ENCODE data around the gene MKX.
A peak's percentile ranks its signal among the peaks of the same experiment; 100 is the strongest.

The MKX gene, protein sequence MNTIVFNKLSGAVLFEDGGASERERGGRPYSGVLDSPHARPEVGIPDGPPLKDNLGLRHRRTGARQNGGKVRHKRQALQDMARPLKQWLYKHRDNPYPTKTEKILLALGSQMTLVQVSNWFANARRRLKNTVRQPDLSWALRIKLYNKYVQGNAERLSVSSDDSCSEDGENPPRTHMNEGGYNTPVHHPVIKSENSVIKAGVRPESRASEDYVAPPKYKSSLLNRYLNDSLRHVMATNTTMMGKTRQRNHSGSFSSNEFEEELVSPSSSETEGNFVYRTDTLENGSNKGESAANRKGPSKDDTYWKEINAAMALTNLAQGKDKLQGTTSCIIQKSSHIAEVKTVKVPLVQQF

DNA sequence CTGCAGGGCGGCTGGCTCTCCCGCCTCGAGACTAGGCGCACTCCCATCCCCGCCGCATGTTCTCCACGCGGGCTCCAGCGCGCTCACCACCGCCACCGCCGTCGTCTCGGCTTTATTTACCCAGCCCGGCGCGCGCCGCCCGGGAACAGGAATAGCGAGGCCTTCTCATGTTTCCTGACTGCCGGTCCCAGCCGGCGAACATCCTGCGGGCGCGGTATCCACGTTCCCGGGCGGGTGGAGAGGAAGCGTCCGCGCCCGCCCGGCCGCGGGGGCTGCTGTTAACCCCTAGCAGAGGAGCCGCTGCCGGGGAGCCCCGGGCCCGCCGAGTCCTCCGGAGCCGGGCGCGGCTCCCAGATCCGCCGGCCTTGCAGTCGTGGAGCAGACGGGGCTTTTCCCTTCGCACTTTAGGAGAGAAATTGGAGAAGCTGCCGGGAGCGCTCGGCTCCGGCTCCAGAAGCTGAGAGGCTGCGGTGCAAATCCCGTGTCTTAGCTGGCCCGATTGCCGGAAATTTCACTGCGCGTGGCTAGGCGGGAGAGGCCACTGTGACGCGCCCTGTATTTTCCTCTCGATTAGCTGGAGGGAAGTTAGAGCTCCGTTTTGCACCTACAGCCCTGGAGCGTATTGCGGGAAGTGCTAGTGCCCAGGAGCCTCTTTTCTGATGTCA, at the start of gene MKX:
Gene MKX, minus strand, starts transcription at position 88 of the 665 bp plus-strand sequence. CDS start 2,404 bp downstream, outside the sequence.
- peak; percentile 46 to 49 for DNase-seq

DNA sequence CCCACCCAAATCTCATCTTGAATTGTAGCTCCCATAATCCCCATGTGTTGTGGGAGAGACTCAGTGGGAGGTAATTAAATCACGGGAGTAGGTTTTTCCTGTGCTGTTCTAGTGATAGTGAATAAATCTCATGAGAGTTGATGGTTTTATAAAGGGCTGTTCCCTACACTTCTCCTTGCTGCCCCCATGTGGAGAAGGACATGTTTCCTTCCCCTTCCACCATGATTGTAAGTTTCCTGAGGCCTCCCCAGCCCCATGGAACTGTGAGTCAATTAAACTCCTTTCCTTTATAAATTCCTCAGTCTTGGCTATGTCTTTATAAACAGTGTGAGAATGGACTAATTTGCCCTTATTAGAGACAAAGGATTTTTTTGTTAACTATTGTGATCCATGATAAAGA, 48.5 kb upstream of the MKX start:
- DNase-seq = no peak

DNA sequence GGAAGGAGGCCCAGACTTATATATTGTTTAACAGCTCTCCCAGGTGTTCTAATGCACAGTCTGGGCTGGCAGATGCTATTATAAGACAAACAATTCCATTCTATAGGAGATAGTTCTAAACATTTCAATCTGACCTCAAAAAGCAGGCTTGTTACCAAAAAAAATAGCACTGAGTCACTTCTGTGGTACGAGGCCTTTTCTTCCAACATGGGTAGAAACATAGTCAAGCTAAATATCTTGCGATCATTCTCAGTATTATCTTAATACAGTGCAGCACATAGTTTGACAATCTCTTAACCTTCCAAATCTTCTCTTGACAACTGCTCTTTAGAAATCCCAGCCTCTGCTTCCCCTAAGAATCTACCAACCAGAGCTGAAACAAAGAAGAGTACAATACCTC, 46.6 kb upstream of the MKX start:
- DNase-seq = no peak

DNA sequence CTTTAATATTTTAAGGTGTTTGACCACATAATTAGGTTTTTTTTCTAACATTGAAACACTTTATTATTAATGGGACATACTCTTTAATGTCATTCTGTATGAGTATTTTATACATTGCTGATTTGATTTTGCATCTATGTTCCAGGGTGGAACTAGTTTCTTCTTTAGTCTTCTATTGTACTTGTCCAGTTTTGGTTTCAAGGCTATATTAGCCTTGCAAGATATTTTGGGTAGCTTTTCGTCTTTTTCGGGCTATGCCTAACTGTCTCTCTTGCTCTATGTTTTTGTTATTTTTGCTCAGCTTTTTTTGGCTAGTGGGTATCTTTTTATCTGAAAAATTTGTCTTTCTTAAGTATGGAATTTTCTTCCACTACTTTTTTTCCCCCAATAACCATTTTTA, 38.7 kb upstream of the MKX start:
- DNase-seq = no peak

DNA sequence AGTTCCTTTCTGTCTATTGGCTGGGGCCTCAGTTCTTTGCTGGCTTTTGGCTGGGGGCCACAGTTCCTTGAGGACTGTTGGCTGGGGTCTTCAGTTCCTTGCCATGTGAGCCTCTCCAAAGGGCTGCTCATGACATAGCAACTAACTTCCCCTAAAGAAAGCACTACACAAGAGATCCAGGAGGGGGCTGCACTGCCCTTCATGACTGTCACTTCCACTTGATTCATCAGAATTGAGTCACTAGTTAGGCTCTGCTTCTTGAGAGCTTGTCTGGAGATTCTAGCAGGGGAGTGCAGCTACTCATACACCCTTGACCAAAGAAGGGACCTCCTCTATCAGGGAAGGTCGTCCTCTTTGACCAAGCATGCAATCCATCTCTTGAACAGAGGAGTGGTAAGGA, 38.0 kb upstream of the MKX start:
- DNase-seq = peak; percentile 47 to 53

DNA sequence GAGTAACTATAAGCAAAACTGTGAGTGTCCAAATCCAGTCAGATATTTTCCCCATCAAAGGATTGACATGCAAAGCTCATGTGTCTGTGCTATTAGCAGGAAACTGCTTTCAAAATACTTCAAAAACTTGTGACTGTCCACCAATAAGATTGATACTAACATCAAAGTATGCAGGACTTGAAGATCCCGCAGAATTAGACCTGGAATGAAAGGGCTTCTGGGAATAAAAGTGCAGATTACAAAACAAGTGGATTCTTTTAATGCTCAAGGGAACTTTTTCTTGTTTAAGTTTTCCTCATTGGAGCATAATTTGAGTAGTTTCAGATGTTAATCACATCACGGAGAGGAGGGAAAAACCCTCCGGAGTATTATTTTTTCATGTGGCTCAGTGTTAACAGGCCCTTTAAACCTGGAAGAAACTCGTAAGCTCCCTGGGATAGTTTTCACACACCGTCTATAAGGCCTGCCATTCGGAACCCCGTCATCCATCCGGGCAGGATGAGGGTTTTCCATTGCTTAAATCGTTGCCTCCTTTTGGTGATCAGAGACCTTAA, 33.9 kb upstream of the MKX start:
- no peak for DNase-seq

DNA sequence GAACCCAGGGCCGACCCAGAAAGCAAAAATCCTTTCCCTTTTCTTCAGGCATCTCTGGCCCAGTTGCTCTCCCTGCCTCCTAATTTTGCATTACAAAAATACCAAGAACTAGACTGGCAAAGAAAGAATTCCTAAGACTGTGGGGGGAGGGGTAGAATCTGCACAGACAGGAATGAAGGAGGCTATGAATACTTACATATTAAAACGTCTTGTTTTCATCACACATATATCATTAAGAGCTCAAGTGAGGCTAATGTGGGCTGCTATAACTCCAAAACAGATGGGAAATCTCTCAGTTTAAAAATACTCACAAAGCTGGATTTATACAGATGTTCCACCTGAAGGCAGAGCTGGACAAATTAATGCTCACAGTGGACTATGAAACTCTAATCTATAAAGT, 29.2 kb upstream of the MKX start:
- no peak for DNase-seq

DNA sequence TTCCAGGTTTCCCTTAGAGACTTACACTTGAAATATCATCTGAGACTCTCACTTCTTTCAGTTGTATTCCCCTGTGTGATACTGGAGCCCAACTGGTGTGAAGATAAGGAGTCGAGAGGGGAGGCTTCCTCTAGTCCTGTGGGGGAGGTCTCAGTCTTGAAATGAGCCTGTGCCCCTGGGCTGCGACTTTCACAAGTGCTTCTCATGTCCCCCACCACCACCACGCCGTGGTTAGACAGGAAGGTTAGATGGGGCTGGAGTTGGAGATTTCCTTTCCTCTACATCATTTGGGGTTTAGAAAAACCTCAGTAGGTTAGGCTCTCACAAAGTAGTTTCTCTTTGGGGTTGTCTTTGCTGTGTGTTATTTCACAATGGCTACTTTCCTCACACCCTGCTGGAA, 25.6 kb upstream of the MKX start:
- peak; percentile 41 to 47 for DNase-seq

DNA sequence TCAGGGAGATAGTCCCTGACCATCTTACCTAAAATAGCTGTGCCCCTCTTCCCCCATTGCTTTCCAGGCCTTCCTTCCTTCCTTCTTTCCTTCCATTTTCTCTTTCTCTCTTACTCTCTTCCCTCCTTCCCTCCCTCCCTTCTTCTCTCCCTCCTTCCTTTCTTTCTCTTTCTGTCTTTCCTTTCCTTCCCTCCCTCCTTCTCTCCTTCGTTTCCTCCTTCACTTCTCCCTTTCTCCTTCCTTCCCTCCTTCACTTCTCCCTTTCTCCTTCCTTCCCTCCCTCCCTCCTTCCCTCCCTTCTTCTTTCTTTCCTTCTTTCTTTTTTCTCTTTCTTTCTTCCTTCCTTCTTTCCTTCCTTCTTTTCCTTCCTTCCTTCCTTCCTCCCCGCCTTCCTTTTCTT, 24.6 kb upstream of the MKX start:
- DNase-seq = no peak

DNA sequence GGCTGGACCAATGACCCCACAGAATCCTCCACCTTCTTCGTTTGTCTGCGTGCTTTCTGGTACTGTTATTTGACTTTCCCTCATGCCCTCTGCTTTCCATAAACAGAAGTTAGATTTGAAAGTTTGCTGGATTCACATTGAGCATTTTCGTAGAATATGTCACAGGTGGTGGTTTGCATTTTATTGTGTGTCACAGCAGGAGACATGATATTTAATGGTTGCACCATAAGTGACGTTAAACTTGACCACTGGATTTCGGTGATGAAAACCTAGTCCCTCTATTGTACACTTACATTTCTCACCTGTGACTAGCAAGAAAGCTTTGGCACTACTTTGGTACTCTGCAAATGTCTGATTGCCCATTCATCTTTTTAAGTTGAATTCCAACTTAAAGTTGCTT, 15.2 kb upstream of the MKX start:
- DNase-seq = no peak

DNA sequence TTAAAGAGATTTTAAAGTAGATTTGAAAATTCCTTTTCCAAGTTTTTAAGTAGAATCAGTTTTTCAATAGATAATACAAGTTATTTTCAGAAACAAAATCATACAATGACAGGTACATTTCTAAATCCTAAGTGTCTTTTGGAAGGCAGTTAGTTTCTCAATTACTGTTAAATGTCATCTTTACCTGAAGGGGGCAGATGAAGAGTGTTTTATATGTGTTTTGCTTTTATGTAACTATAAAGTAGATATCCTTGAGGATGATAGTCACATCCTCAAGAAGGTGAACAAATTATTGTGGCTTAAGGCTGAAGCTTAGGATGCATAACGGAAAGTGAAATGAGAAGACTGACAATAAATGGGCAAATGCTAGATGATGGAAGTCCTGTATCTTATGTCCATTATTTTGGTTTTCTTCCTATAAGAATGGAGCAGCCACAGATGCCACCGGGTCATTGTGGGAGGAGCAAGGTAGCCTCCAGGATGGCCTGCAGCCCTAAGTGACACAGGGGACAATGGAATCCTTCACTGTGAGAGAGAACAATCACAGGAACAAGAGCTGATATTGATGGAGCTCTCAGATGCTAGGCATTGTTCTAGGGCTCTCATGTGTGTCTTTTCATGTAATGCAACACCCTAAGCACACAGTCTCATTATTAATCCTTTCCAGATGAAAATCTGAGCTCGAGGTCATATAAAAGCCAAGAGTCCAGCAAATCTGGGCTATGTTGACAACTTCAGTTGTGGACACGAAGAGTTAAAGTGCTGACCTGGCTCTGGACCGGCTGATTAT, 14.1 kb upstream of the MKX start:
- DNase-seq = no peak

DNA sequence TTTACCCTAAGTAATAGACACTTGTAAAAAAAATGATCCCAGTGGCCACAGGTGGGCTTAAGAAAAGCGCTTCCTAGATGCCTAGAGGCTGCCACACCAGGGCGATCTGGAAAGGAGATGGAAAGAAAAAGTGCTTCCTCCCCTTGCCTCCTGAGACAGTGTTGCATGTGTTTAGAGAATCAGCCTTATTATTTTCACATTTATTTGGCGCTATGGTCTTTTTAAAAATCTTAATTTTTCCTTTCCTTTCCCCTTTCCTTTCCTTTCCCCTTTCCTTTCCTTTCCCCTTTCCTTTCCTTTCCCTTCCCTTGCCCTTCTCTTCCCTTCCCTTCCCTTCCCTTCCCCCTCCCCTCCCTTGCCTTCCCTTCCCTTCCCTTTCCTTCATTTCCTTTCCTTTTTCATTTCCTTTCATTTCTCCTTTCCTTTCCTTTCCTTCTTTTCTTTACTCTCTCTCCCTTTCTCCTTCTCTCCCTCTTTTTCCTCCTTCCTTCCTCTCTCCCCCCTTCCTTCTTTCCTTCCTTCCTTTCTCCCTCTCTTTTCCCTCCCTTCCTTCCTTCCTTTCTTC, 7.1 kb upstream of the MKX start:
- no peak for DNase-seq

DNA sequence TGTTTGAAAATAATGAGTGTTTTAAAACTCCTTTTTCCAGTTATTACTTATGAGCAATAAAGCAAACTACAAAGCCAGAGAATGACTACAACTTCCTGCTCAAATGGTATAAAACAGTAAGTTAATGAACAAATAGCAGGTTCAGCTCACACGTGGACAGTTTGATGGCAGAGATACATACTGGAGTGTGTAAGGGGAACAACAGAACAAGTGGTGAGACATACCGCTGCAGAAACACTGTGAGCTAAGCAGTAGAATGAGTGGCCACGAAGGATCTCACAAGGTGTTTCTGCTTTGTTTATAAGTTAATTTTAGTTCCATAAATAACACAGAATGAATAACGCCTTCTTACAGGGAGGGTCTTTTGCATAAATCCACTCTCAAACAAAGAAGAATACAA, 3.0 kb upstream of the MKX start:
- DNase-seq = no peak

DNA sequence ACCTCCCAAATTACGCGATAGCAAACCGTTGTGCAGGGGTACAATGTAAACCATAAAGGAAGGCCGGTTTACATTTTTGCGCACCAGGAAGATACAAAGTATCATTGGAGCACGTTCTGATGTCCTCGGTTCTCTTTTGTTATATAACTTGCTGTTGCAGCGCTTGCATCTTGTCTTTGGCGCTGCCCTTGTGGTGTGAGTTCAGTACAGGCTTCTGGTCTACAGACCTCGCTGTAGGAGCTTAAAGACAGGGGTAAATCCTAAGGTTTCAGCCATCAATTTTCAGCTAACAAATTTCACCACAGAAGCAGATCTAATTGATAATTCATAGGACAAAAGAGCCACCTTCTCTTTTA, 1.5 kb upstream of the MKX start:
- peak in 1 of 2 experiments; percentile 19 for DNase-seq

DNA sequence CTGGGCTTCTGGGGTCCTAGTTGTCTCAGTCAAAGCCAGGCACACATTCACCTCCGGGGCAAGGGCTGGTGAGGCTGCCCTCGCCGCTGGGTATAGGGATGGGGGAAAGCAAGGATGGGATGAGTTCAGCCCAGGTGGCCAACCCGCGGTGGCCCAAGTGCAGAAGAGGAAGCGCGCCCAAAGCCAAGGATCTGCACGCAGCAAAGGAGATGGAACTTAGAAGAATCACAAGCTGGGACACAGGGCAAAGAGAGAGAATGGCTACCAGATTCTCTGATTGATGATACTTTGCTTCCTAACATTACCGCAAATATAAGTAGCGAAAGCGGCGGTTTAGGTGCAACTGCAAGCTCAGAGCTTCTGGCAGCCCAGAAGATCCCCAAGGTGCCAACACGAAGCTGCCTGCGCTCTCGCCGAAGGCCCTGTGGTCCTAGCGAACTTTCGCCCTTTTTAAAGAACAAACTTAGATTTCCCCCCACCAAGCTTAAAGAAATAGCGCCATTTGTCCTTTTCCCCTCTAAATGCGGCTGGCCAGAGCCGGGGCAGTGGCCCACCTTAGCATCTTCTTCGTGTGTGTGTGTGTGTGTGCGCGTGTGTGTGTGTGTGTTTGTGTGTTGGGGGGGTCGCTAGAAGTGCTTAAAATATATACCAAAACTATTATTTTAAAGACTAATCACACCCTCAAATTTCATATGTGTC, 927 bp upstream of the MKX start:
- peak; percentile 31 to 39 for DNase-seq

DNA sequence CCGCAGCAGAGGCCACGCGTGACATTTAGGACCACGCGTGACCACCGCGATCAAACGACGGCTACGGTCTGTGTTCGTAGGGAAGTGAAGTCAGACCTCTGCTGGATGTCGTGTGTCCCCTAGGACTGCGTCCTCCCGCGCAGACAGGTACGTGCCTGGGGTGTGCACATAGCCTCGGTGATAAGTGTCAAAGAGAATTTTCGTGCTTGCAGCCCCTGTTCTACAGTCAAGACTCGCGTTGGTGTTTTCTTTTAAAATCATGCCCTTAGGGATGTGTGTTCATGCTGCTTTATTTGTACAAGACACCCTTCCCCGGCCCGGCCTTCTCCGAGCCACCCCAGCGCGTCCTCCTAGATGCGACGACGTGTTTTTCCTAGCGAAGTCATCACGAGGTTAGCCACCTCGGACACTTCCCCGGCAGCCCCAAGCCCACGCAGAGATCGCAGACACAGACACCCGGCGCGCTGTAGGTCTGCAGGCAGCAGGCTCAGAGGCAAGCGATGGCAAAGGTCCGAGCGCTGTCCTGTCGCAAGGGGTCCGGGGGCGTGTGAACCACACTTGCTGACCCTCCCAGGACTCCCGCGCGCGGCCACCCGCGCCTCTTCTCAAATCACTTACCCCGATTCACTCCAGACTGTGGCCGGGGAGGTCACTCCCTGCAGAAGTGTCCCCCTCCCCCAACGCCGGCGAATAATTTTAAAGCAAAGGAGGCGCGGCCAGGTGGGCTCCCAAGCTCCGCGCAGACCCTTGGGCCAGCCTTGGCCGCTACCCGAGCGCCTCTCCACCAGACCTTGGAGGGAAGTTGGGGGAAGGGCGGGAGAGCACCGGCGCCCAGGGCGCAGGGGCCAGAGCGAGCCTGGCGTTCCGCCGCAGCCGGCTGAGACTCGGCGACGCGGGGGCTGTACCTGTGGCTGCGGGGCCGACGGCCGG, 552 bp downstream of the MKX start:
- peak; percentile 50 to 55 for DNase-seq

DNA sequence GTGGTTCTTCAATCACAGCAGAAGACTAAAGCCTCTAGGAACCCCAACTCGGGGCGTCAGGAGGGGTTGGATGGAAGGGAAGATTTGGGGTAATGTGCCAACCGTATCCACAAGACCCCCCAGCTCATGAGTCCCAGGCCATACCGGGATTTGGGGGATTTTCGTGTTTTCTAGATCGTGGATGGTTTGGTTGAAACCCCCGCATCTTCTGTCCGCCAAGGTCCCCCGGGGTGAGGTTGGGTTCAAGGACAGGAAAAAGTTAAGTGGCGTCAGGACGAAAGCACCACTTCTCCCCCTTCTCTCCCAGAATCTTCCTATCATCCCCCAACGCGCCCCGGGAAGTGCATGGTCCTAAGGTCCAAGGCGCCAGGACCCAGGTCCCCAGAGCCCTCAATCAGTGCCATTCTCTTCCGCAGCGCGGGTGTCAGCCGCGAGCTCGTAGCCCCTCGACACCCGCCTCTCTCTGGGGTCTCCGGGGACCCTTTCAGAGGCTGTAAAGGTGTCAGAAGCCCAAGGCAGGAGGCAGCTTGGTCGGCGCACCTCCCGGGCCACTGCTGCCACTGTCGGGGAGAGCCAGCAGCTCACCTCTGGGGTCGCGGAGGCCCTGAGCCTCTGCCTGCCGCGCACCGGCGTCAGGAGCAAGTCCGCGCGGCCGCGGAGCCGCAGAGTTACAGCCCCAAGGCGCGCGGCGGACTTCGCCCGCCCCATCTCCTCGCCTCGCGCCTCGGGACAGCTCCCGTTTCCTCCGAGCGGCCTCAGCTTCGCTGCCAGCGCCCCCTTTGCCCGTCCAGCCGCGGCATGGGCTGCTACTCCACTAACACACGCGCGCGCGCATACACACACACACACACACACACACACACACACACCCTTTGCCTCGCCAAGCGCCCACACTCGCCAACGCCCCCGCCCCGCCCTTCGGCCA, 1.5 kb downstream of the MKX start:
- DNase-seq = peak; percentile 47 to 59

DNA sequence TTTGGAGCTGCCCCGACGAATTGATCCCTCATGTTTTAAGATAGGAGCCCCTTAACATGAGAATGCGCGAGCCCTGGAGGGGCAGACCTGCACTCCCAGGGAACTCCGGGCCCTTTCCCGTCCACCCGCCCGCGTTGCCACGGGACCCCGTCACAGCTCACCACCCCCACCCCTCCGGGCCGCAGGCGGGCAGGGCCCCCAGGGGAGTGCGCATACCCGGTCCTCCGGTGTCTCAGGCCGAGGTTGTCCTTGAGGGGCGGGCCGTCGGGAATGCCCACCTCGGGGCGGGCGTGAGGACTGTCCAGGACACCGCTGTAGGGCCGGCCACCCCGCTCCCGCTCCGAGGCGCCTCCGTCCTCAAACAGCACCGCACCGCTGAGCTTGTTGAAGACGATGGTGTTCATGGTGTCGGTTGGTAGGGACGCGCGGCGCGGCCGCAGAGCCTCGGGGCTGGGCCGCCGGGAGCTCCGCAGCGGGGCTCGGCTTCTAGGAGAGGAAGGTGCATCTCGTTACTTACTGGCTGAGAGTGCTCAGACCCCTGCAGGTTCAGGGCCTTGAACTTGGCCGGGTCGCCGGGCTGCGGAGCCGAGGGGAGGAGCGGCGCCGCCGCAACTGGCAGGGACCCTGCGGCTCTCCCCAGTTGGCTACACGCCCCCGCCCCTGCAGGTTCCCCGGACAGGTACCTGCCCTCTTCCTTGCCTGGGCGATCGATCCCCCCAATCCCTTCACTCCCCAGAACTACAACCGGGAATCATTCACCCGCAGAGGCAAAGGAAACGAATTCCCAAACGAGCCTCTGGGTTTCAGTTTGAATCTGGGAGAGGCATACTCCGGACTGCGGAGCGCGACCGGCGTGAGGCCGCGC, 2.4 kb downstream of the MKX start:
- DNase-seq = peak; percentile 66 to 70

Measured in activated T-cell treated with anti-CD3 and anti-CD28 coated beads, Interleukin-2, amount 50 U/mL, for 48 hours (primary cell).